Measurements from ENCODE around the gene GRIN3A.
"Not testable (repeated sequence)": the region's sequence is repeated elsewhere in the genome, so short reads cannot be mapped to it uniquely, and the experiment has no call there.

The GRIN3A gene

DNA sequence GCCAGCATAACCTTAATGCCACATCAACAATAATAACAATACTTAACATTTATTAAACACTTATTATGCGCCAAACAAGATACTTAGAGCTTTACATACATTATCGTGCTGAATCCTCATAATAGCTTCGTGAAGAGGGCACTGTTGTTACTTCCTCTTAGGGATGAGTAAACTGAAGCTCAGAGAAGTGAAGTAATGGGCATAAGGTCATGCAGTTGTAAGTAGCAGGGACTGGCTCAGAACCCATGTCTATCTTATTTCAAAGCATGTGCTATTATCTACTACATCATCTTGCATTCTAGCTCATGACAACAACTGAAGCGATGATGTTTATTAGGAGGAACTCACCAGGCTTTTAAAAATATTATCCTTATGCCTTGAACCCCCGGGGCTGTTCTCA lies 108.8 kb downstream of the GRIN3A start:
- DNase-seq: peak; percentile 40

DNA sequence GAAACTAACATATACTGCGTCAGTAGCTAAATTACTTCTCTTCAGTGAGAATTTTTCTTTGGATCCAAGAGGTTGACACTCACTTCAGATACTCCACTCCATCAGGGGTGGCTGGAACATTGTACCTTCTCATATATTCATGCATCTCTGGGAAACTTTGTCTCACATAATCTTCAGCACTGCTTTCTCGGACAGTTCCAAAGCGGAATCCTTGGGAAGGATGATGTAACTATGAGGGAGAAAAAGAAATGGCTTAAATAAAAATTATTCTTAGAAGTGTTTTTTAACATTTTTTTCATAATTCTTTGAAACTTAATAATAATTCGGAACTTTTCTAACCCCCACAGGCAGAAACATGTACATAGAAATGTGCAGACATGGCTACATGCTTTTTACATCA lies 110.3 kb downstream of the GRIN3A start:
- DNase-seq: no peak

DNA sequence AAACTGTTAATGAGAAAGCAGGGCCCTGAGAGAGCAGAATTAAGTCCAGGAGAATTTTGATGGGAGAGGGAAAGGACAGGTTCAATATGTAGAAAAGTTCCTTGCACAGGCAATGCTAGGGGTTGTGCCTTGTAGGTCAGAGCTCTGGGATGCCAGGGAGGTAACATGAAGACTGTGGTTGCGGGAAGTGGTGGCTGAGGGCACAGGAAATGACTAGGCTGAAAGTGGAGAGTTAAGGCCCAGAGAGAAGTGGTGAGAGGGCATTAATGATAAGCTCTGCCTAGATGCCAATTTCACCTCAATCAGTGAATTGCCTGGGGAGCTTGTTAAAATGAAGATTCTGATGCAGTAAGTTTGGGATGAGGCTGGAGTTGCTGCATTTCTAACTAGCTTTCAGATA lies 112.2 kb downstream of the GRIN3A start:
- peak; percentile 93 for DNase-seq

DNA sequence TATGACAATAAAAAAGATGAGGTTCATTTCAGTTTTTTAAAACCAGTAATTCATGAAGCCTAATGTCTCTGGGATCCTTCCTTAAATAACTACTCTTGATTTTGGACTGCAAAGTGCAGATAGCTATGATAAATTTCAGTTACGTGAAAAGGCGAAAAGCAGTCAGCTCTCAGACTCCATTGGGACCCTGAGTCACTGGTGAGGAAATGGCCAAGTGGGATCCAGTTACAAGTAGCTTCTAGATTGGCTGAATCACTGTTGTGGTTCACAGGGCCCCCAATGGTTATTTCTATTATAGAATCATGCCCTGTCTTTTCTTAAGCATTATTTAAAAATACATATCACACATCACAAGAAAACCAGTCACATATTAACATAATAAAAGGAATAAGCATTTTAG lies 112.6 kb downstream of the GRIN3A start:
- peak; percentile 55 for DNase-seq

DNA sequence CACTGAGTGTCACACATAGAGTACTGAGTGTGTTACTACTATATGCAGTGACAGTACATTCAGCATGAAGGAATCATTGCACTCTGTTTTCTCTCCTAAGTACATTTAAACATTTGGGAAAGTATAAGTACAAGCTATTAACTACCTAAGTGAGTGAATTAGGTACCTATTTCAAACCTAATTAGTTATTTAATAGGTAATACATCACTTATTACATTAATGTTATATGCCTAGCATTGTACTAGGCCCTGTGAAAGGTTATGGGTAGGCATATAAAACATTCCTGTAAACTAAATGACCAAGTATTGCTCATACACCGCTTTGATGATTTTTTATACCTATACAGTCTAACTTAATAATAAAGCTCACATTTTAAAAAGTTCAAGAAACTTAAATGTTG lies 118.0 kb downstream of the GRIN3A start:
- no peak for DNase-seq

DNA sequence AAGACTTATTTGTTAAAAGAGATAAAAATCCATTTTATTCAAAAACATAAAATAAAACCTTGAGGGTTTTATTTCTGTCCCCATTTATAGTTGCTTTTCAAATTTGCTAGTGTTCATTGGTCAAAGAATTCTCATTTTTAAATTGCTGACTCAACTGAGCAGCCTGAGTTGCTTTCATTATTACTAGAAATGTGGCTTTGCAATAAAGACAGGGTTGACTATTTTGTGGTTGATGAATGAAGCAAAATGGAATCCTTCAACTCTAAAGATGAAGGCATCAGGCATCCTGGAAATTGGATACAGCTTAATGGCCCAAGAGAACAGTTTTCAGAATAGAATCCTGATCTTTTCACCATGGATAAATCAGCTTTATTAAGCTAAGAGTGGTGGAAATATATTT lies 119.7 kb downstream of the GRIN3A start:
- no peak for DNase-seq

DNA sequence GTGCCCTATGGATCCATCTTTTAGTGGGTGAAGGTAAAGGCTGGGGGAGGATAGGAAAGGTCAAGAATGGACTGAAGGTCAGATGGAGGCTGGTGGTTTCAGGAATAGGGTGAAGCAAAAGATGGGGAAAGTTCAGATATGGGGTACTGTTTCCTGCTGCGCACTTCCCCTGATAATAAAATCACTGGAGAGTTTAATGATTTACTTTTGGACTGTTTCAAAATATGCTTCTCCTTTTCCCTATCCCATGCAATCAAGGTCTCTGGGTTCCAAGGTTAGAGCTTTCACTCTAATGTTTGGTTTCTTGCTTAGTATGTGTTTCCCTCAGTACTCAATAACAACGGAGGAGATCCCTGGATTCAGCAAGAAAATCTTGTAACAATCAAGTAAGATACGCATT lies 132.9 kb downstream of the GRIN3A start:
- DNase-seq: no peak

DNA sequence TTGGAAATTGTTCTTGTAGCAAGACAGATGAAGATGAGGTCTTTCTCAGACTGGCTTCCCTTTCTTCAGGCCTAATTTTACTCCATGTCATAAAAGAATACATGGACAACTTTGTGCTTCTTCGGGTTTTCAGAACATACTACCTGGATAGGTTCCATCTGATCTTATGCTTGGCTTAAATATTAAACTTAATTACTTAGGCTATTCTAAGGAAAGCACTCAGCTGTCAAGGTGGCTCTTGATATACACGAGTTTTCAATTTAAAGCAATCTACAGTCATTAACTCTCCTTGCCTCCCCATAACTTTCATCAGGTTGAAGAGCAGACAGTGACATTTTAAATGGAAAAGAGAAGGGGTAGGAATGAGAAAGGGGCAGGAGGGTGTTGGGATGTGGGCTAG lies 134.2 kb downstream of the GRIN3A start:
- no peak for DNase-seq

DNA sequence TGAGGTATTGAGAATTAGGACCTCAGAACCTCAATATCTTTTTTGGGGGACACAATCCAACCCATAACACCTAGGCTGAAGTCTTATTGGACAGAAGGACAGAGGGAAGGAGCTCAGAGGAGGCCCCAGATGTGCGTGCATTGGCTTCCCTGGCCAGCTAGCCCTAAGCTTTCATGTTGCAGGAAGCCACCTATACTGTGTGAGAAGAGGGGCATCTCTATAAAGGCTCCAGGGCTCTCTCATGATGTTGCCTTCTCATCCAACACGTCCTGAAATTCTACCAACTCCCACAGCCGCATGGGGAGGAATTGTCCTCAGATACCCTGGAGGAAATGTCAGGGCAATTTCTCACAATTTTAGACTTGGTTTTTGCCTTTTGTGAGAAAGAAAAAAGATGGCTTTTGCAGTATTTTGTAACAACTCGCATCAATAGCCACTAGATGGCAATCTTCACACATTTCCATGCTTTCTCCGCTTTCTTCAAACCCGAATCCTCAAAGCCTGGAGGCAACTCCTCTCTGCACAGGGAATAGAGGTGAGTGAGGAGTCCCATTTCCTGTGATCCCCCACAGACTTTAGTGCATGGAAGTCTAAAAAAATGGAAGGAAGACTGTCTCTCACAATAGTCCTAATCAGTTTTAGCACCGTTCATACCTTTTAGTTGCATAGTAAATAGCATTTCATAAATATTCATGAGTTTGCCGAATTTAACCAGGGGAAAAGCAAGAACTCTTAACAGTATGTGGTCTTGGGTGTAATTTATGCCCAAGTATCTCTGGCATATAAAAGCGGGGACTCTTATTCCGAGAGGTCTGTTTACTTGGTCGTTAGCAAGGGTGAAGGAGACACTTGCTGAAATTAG lies 136.3 kb downstream of the GRIN3A start:
- peak; percentile 85 for DNase-seq

DNA sequence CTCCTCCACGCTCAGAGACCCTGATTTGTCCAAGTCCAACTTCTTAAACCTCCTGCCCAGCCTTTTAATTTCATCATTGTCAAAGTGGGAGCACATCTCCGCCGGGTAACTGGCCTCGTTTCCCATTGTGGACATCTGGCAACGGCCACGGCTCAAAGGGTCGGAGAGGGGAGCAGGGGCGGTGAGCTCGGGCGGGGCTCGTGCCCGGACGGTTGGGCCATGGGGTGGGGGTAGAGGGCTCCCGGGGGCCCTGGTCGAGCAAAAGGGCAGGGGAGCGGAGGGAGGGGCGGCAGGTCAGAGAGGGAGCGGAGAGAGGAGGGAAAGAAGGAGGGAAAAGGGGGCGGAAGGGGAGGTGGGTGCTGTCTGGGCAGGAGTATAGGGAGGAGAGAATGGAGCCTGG lies 143.7 kb downstream of the GRIN3A start, which contains the start of gene PPP3R2:
PPP3R2 (minus strand) TSS at position 174 of the 400 bp plus-strand sequence; CDS start at position 126, 48 bp downstream.
- DNase-seq: no peak

DNA sequence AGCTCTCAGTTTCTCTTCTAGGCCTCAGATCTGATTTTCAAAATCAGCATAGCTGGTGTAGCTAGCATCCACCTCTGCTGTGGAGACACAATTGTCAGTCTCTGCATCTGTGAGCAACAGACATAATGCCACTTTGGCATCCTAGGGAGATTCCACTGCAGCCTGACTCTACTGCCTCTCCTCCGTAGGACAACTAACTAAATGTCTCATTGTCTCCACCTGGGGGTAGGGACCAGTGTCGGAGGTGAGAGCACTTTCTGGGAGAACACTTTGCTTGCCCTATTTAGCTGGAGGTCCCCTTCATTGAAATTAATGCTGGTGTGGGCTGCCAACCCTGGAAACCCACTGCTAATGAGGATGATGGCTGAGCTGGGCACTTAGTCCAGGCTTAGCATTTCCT lies 145.1 kb downstream of the GRIN3A start:
- DNase-seq: no peak

DNA sequence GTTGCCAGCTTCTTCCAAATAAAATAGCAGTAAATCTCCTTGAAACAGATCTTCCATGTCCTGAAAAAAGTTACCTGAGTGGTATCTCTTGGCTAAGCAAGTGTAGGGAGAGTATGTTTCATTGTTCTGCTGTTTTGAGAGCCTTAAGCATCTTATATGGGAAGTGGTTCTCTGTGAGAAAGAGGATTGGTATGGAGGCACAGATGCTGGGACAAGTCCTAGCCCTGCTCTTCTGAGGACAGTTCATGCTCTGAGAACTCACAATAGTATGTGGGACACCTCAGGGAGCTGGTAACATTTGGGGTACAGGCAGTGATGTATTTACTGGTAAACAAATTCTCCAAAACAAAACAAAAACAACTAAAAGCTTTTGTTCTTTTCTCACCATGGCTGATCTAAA lies 145.7 kb downstream of the GRIN3A start:
- no peak for DNase-seq

DNA sequence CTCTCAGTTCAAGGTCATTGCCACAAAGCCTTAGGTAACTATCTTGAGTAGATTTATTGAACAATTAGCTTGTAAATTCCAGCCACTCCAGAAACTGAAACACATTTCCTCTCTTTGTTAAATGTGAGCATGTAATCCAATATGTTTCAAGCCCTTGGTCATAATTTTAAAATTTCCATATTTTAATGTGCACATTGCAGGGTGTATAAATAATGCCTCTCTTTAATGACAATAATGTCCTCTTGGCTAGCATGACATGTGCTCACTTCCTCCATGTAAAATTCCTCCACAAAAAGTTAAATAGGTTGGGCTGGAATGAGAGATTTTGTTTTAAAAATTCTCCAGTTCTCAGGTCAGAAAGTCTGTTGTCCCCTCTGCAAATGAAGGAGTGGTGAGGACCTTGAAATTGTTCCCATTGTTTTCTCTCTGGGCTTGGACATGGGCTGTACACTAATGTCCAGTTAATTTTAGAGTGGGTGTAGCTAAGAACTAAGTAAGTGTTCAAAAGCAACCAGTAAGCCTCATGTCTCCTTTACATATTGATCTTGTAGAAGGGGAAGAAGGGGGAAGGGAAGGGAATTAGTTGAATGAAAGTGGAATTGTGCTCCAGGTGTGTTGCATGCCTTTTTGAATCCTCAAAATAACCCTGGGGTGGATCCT lies 146.5 kb downstream of the GRIN3A start:
- no peak for DNase-seq

DNA sequence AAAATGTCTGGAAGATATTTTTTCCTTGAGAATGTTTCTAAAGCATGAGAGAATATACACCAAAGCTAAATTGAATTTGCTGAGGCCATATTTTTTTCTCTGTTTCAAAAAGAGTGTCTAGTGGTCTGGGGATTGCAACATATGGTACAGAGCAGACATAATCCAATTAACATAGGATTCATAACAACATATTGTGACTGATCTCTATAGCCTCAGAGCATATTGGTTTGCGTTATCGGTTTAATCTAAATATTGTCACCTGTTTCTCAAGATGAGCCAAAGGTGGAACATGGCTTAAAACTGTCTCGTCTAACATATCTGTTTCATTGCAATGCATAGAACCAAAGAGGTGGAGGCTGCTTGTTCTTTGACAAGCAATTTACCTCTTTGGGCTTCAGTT lies 147.5 kb downstream of the GRIN3A start:
- DNase-seq: no peak

DNA sequence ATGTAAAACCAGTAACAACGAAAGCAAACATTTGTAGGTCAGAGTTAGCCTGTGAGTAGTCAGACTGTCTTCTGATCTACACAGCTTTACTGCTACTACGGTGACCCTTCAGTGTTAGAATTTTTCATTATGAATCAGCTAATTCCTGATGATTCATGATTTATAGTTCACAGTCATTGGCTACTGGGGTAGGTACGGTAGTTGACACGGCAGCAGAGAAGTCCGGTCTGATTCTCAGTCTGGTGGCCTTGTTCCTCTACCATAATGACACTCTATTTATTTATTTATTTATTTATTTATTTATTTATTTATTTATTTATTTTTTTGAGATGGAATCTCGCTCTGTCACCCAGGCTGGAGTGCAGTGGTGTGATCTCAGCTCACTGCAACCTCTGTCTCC lies 148.4 kb downstream of the GRIN3A start:
- not testable (repeated sequence) for DNase-seq

DNA sequence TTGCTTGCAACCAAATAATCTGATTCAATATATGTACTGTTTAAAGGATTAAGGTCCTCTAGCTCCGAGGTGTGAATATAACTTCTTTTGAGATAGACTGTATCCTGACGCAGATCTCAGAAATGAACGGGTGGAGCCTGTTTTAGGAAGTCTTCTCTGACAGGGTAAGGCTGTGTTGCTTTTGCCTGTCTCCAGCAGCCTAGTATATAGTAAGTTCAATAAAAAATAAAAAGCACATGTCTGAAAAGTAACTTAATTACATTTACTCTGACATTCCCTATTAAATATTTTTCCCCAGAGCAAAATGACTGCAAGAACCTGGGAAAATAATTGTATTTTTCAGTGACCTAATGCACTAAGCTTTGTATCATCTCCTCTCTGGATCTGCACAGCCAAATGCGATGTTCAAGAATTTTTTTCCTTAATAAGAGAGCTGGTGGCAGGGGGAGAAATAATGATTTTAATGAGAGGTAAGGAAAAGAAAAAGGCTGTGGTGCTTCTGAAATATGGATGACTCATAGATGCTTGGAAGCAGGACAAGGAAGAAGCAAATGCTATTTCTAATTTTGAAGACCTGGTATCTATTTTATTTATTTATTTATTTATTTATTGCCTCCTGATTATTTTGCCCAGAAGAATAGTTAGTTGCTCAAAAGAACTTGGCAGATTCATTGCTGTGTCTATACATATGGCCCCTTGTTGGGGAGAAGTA lies 151.0 kb downstream of the GRIN3A start:
- DNase-seq: no peak

DNA sequence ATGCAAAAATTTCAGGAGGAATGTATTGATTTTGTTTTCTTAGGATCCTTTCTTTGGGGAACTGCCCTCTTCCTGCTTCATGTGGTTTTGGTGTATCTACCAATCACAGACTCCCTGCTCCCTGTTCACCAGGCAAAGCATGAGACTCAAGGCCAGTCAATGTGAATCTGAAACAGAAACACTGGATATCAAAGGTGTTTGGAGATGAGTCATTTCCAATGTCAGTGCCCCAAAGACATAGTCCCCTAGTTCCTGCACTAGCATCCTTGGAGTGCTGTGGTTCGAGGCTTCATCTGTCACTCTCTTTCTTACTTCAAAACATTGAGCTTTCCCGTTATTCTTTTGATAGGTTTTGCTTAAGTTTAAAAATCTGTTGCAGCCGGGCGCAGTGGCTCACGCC lies 151.8 kb downstream of the GRIN3A start:
- no peak for DNase-seq

DNA sequence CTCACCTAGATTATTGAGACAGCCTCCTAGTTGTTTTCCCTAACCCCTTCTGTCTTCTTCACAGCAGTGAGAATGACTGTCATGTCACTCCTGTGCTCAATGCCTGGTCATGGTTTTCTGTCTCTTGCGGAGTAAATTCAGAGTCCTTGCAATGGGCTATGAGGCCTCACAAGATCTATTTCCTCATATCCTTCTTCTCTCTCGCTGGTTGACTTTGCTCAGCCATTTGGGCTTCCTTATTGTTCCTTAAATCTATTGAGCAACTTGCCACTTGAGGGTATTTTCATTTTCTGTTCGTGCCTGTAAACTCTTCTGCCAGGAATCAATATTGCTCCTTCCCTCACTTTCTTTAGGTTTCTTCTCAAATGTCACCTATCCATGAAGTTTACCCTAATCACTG lies 152.7 kb downstream of the GRIN3A start:
- peak; percentile 60 for DNase-seq

DNA sequence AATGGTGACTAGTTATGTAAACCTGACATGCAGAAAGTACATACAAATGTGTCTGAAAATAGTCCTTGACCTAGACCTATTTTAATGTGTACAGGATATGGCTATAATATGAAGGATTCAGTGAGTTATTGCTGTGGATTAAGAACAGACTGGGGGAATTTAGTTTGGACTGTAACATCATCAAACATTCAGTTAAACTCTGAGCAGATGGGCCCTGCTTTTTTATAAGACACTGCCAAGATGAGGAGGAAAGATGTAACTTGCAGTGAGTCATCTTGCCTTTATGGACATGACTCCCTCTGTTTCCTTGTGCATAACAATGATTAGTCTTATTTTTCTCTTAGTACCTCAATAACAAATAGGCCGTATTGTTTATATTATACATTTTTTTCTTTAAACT lies 155.9 kb downstream of the GRIN3A start:
- DNase-seq: no peak

DNA sequence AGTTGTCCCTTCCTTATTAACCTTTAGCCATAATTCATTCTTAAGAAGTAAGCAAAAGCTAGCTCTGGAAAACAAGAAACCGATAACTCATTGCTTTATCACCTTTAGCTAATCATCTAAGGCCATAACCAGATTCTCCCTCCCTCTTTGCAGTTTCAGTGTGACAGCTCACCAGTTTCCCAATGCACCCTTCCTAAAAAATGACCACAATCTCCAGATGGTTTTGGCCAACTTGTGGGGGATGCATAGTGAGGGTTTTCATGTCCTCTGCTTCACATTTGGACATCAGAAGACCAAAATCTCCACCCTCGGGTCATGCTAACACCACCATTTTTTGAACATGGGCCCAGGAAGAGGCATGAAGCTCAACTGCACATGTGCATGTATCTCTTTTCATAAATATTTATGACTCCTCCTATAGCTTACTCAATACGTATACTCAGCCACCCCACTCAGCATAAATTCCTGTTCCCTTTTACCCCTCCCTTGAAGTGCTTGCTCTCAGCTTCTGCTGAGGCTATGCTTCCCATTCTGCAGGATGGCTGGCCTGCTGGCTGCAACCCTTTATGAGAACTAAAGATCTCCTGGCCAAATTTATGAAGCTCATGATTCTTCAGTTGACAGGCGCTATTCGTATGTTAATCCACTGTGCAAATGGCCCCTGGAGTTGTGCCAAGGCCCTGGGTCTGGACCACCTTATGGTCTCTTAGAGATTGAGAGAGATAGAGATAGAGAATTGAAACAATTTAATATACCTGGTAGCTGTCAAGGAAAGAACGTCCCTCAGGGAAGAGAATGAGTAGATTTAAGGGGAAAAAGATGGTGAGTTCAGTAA lies 158.5 kb downstream of the GRIN3A start:
- DNase-seq: no peak

DNA sequence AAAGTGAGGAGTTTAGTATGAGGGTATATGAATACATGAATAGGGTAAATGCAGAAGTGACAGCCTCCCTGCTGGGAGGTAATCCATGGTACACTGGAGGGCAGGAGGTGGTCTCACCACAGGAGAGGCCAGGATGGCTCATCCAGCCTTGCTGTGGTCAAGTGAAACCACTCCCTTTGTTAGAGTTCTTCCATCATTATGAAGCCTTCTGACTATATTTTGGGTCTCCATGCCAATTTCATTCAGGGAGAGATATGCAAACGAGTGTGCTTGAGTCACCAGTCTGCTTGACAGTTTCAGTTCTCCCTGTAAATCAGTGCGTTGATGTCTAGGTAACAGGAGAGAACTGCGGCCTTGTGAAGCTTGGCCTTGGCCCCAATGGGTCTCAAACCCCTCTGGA lies 160.1 kb downstream of the GRIN3A start:
- no peak for DNase-seq

DNA sequence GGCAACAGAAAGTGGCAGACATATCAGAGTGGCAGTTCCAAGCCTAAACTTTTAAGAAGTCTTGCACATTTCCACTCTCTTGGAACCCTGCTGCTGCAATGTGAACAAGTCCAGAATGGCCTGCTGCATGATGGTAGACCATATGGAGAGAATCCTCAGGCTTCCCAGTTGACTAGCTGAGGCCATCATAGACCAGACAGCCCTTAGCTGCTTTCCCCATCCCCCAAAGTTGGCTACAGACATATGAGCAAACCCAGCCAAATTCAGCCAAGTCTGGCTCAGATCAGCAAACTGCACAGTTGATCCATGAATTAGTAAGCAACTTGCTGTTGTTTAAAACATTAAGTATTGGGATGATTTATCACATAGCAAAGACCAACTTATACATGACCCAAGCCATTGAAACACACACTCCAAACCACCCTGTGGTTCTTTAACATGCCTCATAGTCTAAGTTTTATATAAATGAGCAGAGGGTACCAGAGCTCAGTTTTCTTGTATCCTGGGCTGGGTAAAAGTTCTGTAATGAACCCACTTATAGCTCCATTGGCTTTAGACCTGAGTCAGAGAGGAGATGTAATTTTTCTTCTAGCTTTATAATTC lies 163.6 kb downstream of the GRIN3A start:
- no peak for DNase-seq
